ENCODE results near the gene ELMOD3. TPM values are rescaled to one million over a fixed set of nuclear protein-coding genes. Genes with fewer than 3 reads are reported as not detected.
A peak's percentile ranks its signal among the peaks of the same experiment; 100 is the strongest.

Gene ELMOD3
- total and polyA plus RNA-seq, 9 of the 15 experiments (the other 6 are each of a cell fraction or from before 2014, with no cell fraction given), result 2.7 to 18.7 (median 11.6) TPM

- TF ChIP-seq HOMEZ (CRISPR knock-in tag; IDR thresholded peaks at IDR 0.05) (no peak), ZNF551 (CRISPR knock-in tag; IDR thresholded peaks at IDR 0.05) (no peak), ZNF239 (CRISPR knock-in tag; IDR thresholded peaks at IDR 0.05) (no peak), ZMIZ1 (IDR thresholded peaks at IDR 0.05; ENCODE audit: low read depth in 2 of 2, low read length in 2 of 2) (peak in 1 of 2 experiments; percentile 48; a peak in 1 of 4 replicates), ZNF699 (CRISPR knock-in tag; IDR thresholded peaks at IDR 0.05; ENCODE audit: insufficient replicate concordance) (no peak), CREB3 (tag; conservative IDR thresholded peaks at IDR 0.05; ENCODE audit: low read depth) (no peak), PHB2 (IDR thresholded peaks at IDR 0.05; ENCODE audit: low read depth) (no peak), ZNF253 (CRISPR knock-in tag; conservative IDR thresholded peaks at IDR 0.05) (no peak), ZNF518B (CRISPR knock-in tag; IDR thresholded peaks at IDR 0.05) (no peak), KLF10 (CRISPR knock-in tag; IDR thresholded peaks at IDR 0.05) (no peak), CTBP1 (IDR thresholded peaks at IDR 0.05; ENCODE audit: borderline replicate concordance) (peak; percentile 93), ARID4B (CRISPR knock-in tag; IDR thresholded peaks at IDR 0.05) (peak; percentile 63)
These were observed 26.5 kb upstream of the ELMOD3 start, which contains the start of gene TGOLN2 (continued) for GRCh38 chr2:85327822-85328617.

Measured in K562 (cell line).